K562 (cell line): ENCODE results near the gene PLIN5. TPM values are rescaled to one million over a fixed set of nuclear protein-coding genes. Genes with fewer than 3 reads are reported as not detected.

Source experiments
- ATAC-seq: fragments of 200-7000 bp; cut with Tn5 transposase; 3 replicates; pipeline ENCODE4 v1.9.1; 2020; ENCODE audit warnings: moderate library complexity
- BruUV-seq: library from RNA; stranded (reverse); fragments of 400-500 nt; replicated peaks from 2 replicates; lab custom pipeline; 2021; lab: Mats Ljungman, UMichigan
- CTCF ChIA-PET: fragments of 300-600 bp; formaldehyde crosslinking; extraction: SDS; loops from one replicate; lab custom pipeline; 2021; ENCODE audit warnings: low intra/inter-chr PET ratio; lab: Yijun Ruan, JAX
- POLR2A ChIA-PET: fragments of 300-600, 350-650 bp; sonication (Branson Sonifier 250); formaldehyde crosslinking; extraction: SDS; loops from one replicate; lab custom pipeline; 2021; ENCODE audit warnings: antibody characterized with exemption, inconsistent platforms; lab: Yijun Ruan, JAX
- DNase-seq, 4 experiments: peaks; one replicate each; pipeline versions ENCODE4 v3.0.0 to v3.0.0-alpha.2; 2011 to 2018; ENCODE audit warnings: low spot score in 3 of 4, mixed read lengths in 3 of 4; ENCODE audit errors: extremely low read depth in 1 of 4
- FAIRE-seq: peaks from 2 replicates; lab custom pipeline; 2011; peaks lifted over from hg19 to GRCh38; lab: Jason Lieb, UNC
- H2AFZ ChIP-seq: 2 replicates; pipeline ENCODE4 v1.6.0; 2011; ENCODE audit warnings: low read depth, low read length, control low read depth, inconsistent platforms
- H3K27ac ChIP-seq: fragments of 200-600 bp; 3 replicates; pipeline ENCODE4 v1.8.0; 2011; ENCODE audit warnings: low read depth, mild to moderate bottlenecking, control low read depth, inconsistent platforms, low read length, moderate library complexity, mixed read lengths; ENCODE audit errors: extremely low read depth
- H3K27me3 ChIP-seq, 2 experiments: fragments of 300-600 bp in 1 of 2; 2 replicates in 1 of 2; 3 replicates in 1 of 2; pipeline versions ENCODE4 v1.6.0 to v1.8.0; 2011; ENCODE audit warnings: inconsistent platforms in 2 of 2, low read length in 2 of 2, mild to moderate bottlenecking in 1 of 2, mixed read lengths in 1 of 2, moderate library complexity in 1 of 2; ENCODE audit not compliant: control insufficient read depth in 2 of 2, insufficient read depth in 2 of 2
- H3K36me3 ChIP-seq: fragments of 300-600 bp; 3 replicates; pipeline ENCODE4 v1.8.0; 2011; ENCODE audit warnings: mild to moderate bottlenecking, low read length, inconsistent platforms; ENCODE audit not compliant: control insufficient read depth, insufficient read depth
- H3K4me1 ChIP-seq, 2 experiments: fragments of 200-600 bp in 1 of 2; replicated peaks in 1 of 2; 2 replicates in 1 of 2; 3 replicates in 1 of 2; pipeline versions ENCODE4 v1.5.1 to v1.8.0; 2011; ENCODE audit warnings: inconsistent platforms in 2 of 2, low read length in 2 of 2, mild to moderate bottlenecking in 1 of 2, mixed read lengths in 1 of 2, moderate library complexity in 1 of 2; ENCODE audit not compliant: control insufficient read depth in 2 of 2, insufficient read depth in 2 of 2
- H3K4me2 ChIP-seq: 2 replicates; pipeline ENCODE4 v1.6.1; 2011; ENCODE audit warnings: low read length, control low read depth, inconsistent platforms, mixed read lengths; ENCODE audit not compliant: insufficient read depth
- H3K4me3 ChIP-seq: fragments of 200-600 bp; sonication (generic), shearing (Covaris generic); 2 replicates; pipeline ENCODE4 v1.5.1; 2016; ENCODE audit warnings: control low read depth, inconsistent platforms
- H3K79me2 ChIP-seq: fragments of 200-600 bp; 3 replicates; pipeline ENCODE4 v1.8.0; 2011; ENCODE audit warnings: low read length, inconsistent platforms; ENCODE audit not compliant: control insufficient read depth, insufficient read depth
- H3K9ac ChIP-seq, 2 experiments: 2 replicates each; pipeline versions ENCODE4 v1.6.0 to v1.6.1; 2011; ENCODE audit warnings: low read depth in 2 of 2, low read length in 2 of 2, control low read depth in 1 of 2, inconsistent platforms in 1 of 2, mild to moderate bottlenecking in 1 of 2, mixed read lengths in 1 of 2; ENCODE audit not compliant: insufficient read depth in 1 of 2
- H3K9me1 ChIP-seq: one replicate; pipeline ENCODE4 v1.6.0; 2011; ENCODE audit warnings: inconsistent platforms, mild to moderate bottlenecking, low read length, moderate library complexity; ENCODE audit not compliant: control insufficient read depth, insufficient read depth
- H3K9me3 ChIP-seq: replicated peaks from 2 replicates; pipeline ENCODE4 v1.5.1; 2011; ENCODE audit warnings: low read depth, low read length, inconsistent platforms; ENCODE audit not compliant: control insufficient read depth, insufficient read depth
- H4K20me1 ChIP-seq: replicated peaks from 2 replicates; pipeline ENCODE4 v1.6.1; 2011; ENCODE audit warnings: low read length, inconsistent platforms, mixed read lengths; ENCODE audit not compliant: control insufficient read depth, insufficient read depth
- FOS ChIP-seq: IDR thresholded peaks from 3 replicates; pipeline ENCODE4 v1.6.1; 2011; ENCODE audit not compliant: insufficient read length; ENCODE audit errors: extremely low read depth
- IRF2 ChIP-seq: sonication (generic); formaldehyde crosslinking; IDR thresholded peaks from 2 replicates; pipeline ENCODE4 v1.8.1; 2022; ENCODE audit warnings: mild to moderate bottlenecking, missing genetic modification reagents
- KAT2B ChIP-seq: IDR thresholded peaks from one replicate; pipeline ENCODE4 v1.6.1; 2012; ENCODE audit warnings: low read depth, mild to moderate bottlenecking, control low read depth, inconsistent platforms, low read length, moderate library complexity
- MXI1 ChIP-seq: IDR thresholded peaks from 2 replicates; pipeline ENCODE4 v1.6.1; 2011; ENCODE audit warnings: low read depth, mild to moderate bottlenecking, improper control_type of control experiment, low read length
- NFXL1 ChIP-seq: fragments of 450-650 bp; formaldehyde crosslinking; IDR thresholded peaks from 2 replicates; pipeline ENCODE4 v1.4.0; 2021; ENCODE audit warnings: mild to moderate bottlenecking
- RFX5 ChIP-seq: IDR thresholded peaks from 2 replicates; pipeline ENCODE4 v1.6.1; 2011; ENCODE audit warnings: low read depth, mild to moderate bottlenecking, improper control_type of control experiment, low read length
- SRSF7 ChIP-seq: fragments of 200-400 bp; formaldehyde crosslinking; optimal IDR thresholded peaks from 2 replicates; pipeline ENCODE3; 2017; ENCODE audit warnings: mild to moderate bottlenecking, low read depth, low read length
- TGIF2 ChIP-seq: sonication (generic); formaldehyde crosslinking; IDR thresholded peaks from 2 replicates; pipeline ENCODE4 v1.8.1; 2022; ENCODE audit warnings: mild to moderate bottlenecking, missing genetic modification reagents, moderate library complexity
- ZBTB7A ChIP-seq: IDR thresholded peaks from 2 replicates; pipeline ENCODE4 v1.6.1; 2011; ENCODE audit warnings: low read depth, mild to moderate bottlenecking, low read length, moderate library complexity, borderline replicate concordance; ENCODE audit not compliant: control insufficient read depth
- ZKSCAN8 ChIP-seq: fragments of 200-800 bp; sonication (Bioruptor generic); IDR thresholded peaks from 2 replicates; pipeline ENCODE4 v1.6.1; 2016; ENCODE audit warnings: missing genetic modification characterization, missing compliant biosample characterization
- ZNF165 ChIP-seq: fragments of 250-450 bp; sonication (Bioruptor Pico); IDR thresholded peaks from 2 replicates; pipeline ENCODE4 v1.4.0; 2020; ENCODE audit warnings: borderline replicate concordance
- ZNF197 ChIP-seq: fragments of 200-800 bp; sonication (Bioruptor generic); IDR thresholded peaks from 2 replicates; pipeline ENCODE4 v1.6.1; 2016; ENCODE audit warnings: low read depth, missing genetic modification characterization, missing compliant biosample characterization
- ZNF444 ChIP-seq: fragments of 250-450 bp; sonication (Bioruptor Pico); IDR thresholded peaks from 2 replicates; pipeline ENCODE4 v1.4.0; 2020; ENCODE audit warnings: mild to moderate bottlenecking, moderate library complexity
- WGBS: fragments of 100-300 bp; shearing (Covaris generic); methylation state at CpG from one replicate; pipeline ENCODE4 v1.1.6; 2016; ENCODE audit warnings: low coverage, mixed read lengths; ENCODE audit not compliant: insufficient coverage; ENCODE audit errors: missing lambda C conversion rate; 5-methylcytosine and 5-hydroxymethylcytosine counted together
- in situ Hi-C: fragments of 300-500 bp; cut with MboI; formaldehyde crosslinking; loops from 4 replicates; pipeline ENCODE4 v1.15.0; 2018; ENCODE audit warnings: inconsistent platforms, mixed read lengths
- intact Hi-C: fragments of 100-400 bp; cut with micrococcal nuclease; formaldehyde crosslinking; loops from 2 replicates; pipeline ENCODE4 v1.14.2; 2022
- polyA plus RNA-seq, 8 experiments: library from polyadenylated mRNA; depleted of rRNA in 4 of 8; stranded (reverse) in 5 of 8; unstranded in 3 of 8; fragments of >200 nt; fragmentation: Nextera tagmentation in 2 of 8; fragmentation: Illumina TruSeq in 1 of 8; extraction: Ambion mirVana in 2 of 8; extraction: Trizol in 1 of 8; gene quantifications; 2 replicates each; pipeline versions ENCODE4 v1.2.1 to v1.2.3, GENCODE V29; 2011 to 2014; ENCODE audit warnings: inconsistent platforms in 1 of 8, missing spikeins in 1 of 8
- total RNA-seq, 7 experiments: library from RNA; depleted of rRNA in 6 of 7; stranded (reverse); fragments of >200 nt in 6 of 7; fragmentation: Illumina TruSeq in 2 of 7; extraction: Trizol in 2 of 7; gene quantifications; 2 replicates each; pipeline versions ENCODE4 v1.2.1 to v1.2.3, GENCODE V29; 2011 to 2021; ENCODE audit warnings: low replicate concordance in 1 of 7
- TF ChIP-seq, protein P1 (sequence below): fragments of 450-650 bp; formaldehyde crosslinking; conservative IDR thresholded peaks from 2 replicates; pipeline ENCODE4 v1.4.0; 2022; ENCODE audit warnings: mild to moderate bottlenecking, missing genetic modification characterization
- TF ChIP-seq, protein P2 (sequence below): fragments of 250-450 bp; sonication (Bioruptor Pico); IDR thresholded peaks from 2 replicates; pipeline ENCODE4 v1.8.0; 2021; ENCODE audit warnings: moderate library complexity, mild to moderate bottlenecking, inconsistent platforms
- TF ChIP-seq, protein P3 (sequence below): fragments of 250-450 bp; sonication (Bioruptor Pico); IDR thresholded peaks from 2 replicates; pipeline ENCODE4 v1.4.0; 2020; ENCODE audit warnings: mild to moderate bottlenecking

The PLIN5 gene
- total and polyA plus RNA-seq, 9 of the 15 experiments (the other 6 are each of a cell fraction or from before 2014, with no cell fraction given) = 0.04 to 1.3 (median 0.50) TPM

GRCh38 chr19:4507150-4507452 lies 27.9 kb downstream of the PLIN5 start:
- in situ Hi-C loops = no loop called here
- no peak overlapping the region for H3K9ac ChIP-seq
- CTCF ChIA-PET = interaction anchor here (0.6 kb wide), 1 partner anchor 274 kb away, joined by 3 read pairs; no protein-coding TSS in a partner anchor

More at GRCh38 chr19:4507150-4507452, 27.9 kb downstream of the PLIN5 start:
- no TSS peak for BruUV-seq
- no peak overlapping the region for H3K4me3 ChIP-seq
- H3K9me1 ChIP-seq = peaks cover 3% of the 10 kb centered on the region
- H3K27ac ChIP-seq = no peak overlapping the region
- WGBS = 77% methylated on average over 12 of the region's 12 CpGs
- no peaks in the 10 kb centered on the region for H3K79me2 ChIP-seq
- H4K20me1 ChIP-seq = peaks cover 5% of the 10 kb centered on the region; the same call in 1 of the 2 replicates
- TF ChIP-seq IRF2 (CRISPR knock-in tag) (no peak), KAT2B (no peak), ZNF444 (CRISPR knock-in tag) (no peak), ZKSCAN8 (CRISPR knock-in tag) (no peak), NFXL1 (no peak), MXI1 (no peak), ZNF197 (CRISPR knock-in tag) (no peak), FOS (no peak), SRSF7 (no peak), ZNF165 (CRISPR knock-in tag) (no peak), TGIF2 (CRISPR knock-in tag) (no peak), ZBTB7A (no peak), RFX5 (no peak)
- TF ChIP-seq, protein P1, sequence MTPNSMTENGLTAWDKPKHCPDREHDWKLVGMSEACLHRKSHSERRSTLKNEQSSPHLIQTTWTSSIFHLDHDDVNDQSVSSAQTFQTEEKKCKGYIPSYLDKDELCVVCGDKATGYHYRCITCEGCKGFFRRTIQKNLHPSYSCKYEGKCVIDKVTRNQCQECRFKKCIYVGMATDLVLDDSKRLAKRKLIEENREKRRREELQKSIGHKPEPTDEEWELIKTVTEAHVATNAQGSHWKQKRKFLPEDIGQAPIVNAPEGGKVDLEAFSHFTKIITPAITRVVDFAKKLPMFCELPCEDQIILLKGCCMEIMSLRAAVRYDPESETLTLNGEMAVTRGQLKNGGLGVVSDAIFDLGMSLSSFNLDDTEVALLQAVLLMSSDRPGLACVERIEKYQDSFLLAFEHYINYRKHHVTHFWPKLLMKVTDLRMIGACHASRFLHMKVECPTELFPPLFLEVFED (CRISPR knock-in tag) = no peak
- TF ChIP-seq, protein P2, sequence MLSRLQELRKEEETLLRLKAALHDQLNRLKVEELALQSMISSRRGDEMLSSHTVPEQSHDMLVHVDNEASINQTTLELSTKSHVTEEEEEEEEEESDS = no peak
- TF ChIP-seq, protein P3, sequence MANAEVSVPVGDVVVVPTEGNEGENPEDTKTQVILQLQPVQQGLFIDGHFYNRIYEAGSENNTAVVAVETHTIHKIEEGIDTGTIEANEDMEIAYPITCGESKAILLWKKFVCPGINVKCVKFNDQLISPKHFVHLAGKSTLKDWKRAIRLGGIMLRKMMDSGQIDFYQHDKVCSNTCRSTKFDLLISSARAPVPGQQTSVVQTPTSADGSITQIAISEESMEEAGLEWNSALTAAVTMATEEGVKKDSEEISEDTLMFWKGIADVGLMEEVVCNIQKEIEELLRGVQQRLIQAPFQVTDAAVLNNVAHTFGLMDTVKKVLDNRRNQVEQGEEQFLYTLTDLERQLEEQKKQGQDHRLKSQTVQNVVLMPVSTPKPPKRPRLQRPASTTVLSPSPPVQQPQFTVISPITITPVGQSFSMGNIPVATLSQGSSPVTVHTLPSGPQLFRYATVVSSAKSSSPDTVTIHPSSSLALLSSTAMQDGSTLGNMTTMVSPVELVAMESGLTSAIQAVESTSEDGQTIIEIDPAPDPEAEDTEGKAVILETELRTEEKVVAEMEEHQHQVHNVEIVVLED (CRISPR knock-in tag) = no peak
- TF ChIP-seq, all 486 proteins: peak for 0
- FAIRE-seq = no peak
- ATAC-seq = no peak
- Histone ChIP-seq H3K36me3 (peaks cover 12% of the 10 kb centered on the region; the same call in 1 of the 3 replicates), H3K4me1 (peaks cover 0 to 69% of the 10 kb centered on the region in 2 experiments; a peak in 2 of 5 replicates), H3K9me3 (no peaks in the 10 kb centered on the region), H3K27me3 (peaks cover 12 to 17% of the 10 kb centered on the region in 2 experiments; a peak in 4 of 5 replicates), H2AFZ (no peak overlapping the region), H3K4me2 (no peak overlapping the region)
- POLR2A ChIA-PET = interaction anchor here (0.8 kb wide), 1 partner anchor 16 kb away, joined by 5 read pairs; no protein-coding TSS in a partner anchor
- DNase-seq = no peak
- intact Hi-C loops = no loop called here
